SIG-M5 (cell line): Measurements from ENCODE around the gene TMEM244.
"Not testable (repeated sequence)": the region's sequence is repeated elsewhere in the genome, so short reads cannot be mapped to it uniquely, and the experiment has no call there.

Source experiments
- DNase-seq: peaks from one replicate; lab custom pipeline; 2025; lab: John Stamatoyannopoulos, UW

TMEM244 gene, protein sequence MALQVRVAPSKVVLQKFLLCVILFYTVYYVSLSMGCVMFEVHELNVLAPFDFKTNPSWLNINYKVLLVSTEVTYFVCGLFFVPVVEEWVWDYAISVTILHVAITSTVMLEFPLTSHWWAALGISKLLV

GRCh38 chr6:129860908-129861665 is at the start of gene TMEM244:
Gene TMEM244, minus strand, starts transcription at chr6:129861315. Its CDS starts 127 bp downstream, at chr6:129861188.
- no peak for DNase-seq

GRCh38 chr6:129908858-129909257 is 47.7 kb upstream of the TMEM244 start:
- DNase-seq, result no peak

DNA sequence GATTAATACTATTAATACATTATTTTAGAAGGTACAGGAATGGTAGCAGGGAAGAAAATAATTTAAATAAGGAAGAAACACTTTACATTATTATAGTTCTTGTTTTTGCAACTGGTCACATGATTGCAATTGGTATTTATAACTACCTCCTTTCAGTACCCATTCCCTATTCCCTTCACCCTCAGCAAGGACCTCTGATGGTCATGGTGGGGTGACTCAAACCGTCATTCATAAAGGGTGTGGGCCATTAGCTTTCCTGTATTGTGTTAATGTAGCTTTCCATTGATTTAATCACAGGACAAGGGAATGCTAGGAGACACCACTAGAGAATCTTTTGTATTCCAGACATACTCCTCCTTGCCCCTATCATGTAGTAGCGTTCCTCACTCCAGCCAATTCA is 47.2 kb upstream of the TMEM244 start:
- DNase-seq, result no peak

DNA sequence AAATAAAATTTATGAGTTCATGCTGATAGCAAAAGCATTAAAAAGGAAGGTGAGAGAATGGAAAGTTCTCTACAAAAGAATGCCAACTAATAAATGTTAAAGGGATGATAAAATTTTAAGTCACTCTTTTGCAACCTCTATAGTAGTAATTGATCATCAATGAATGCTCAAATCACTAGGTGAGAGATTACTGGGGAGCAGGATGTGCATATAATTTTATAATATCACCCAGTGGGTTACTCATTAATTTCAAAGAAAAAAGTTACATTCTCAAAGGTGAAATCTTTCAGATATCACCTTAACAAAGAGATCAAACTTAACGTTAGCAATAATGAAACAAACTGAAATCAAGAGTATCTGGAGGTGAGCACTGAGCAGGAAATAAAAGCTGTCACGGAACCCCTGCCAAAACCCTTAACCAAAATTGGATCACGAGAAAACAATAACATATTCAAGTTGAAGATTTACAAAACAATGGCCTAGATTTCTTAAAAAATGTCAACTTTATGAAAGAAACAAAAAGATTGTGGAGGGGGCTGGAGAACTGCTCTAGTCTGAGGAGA is 45.5 kb upstream of the TMEM244 start:
- no peak for DNase-seq

DNA sequence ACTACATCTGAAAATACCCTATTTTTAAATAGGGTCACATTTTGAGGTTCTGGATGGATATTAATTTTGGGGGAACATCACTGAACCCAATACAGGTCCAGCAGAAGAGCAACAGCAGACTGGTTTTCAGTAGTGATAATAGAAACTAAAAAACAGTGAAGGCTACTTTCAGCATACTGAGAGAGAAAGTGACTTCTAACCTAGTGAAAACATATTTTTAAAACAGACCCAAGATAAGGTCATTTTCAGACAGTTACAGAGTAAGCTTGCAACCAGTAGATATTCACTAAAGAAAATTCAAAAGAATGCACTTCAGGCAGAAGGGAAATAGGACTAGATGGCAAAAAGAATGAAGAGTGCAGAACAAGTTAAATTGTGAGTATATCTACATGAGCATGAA is 42.0 kb upstream of the TMEM244 start:
- no peak for DNase-seq

DNA sequence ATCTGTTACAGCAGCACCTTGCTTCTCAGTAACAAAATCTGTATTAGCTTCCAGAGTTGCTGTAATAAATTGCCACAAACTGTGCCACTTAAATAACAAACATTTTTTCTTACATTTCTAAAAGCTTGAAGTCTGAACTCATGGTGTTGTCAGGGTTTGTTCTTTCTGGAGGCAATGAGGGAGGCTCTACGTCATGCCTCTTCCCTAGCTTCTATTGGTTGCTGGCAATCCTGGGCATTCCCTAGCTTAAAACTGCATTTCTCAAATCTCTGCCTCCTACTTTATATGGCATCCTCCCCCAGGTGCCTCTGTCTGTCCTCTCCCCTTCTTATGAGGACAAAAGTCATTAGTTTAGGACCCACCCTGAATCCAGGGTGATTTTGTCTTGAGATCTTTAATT is 41.6 kb upstream of the TMEM244 start:
- DNase-seq, result no peak

GRCh38 chr6:129901910-129902309 is 40.8 kb upstream of the TMEM244 start:
- no peak for DNase-seq

DNA sequence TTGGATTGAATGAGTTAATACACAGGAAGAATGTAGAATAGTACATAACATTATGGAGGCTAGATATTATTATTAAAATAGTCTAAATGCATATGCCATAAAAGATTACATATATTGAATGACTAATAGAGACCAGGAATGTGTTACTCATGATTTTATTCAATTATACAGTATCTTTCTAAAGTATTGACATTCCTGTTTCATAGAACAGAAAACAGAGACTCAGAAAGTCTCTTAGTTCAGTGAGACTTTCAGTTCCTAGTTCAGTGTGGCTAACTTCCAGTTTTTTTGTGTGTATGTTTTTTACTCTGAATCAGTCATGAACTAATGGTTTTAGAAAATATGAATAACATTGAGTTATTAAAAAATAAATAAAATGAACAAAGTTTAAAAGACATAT is 34.6 kb upstream of the TMEM244 start:
- DNase-seq, result no peak

DNA sequence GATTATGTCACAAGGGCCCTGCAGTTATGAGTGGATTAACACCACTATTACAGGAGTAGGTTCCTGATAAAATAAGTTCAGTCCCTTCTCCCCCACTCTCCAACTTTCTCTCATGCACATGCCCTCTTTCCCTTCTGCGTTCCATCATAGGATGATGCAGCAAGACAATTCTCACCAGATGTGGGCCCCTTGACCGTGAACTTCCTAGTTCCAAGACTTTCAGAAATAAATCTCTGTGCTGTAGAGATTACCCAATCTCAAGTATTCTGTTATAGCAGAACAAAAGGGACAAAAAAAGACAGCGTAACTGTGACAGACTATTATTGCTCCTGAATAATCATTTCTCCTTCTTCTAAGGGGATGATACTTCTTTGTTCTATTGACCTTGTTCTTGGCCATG is 33.8 kb upstream of the TMEM244 start:
- no peak for DNase-seq

DNA sequence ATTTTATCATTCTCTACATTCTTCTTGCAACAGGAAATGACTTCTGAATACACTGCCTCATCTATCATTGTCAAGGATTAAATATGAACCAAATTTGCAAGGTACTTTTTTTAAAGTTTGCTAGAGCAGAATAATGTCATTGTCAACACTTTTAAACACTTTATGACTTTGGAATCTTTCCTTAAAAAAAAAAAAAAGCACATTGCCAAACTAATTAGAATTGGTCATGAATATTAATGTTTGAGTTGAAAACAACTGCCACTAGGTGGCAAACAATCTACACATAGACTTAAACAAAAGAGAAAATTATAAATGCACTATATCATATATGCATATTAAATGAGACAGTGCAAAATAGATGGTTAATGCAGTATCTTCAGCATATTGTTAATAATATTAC is 32.5 kb upstream of the TMEM244 start:
- DNase-seq, result no peak

DNA sequence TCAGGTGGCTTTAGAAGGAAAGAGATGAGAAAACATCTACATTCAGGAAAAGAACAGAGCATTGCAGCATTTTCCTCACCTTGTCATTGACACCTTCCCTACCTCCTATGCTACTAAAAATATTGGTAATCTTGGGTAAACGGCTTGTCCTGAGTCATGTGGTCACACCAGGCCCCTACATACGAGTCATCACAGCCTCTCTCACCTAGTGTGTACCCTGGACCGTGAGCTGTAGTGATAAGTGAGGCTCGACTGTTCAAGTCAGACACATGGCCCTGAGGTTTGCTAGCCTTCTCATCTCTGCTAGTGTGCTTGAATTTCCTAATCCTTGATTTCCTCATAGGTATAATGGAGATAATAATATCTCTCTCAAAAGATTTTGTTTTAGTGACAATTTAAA is 29.6 kb upstream of the TMEM244 start:
- DNase-seq, result no peak

DNA sequence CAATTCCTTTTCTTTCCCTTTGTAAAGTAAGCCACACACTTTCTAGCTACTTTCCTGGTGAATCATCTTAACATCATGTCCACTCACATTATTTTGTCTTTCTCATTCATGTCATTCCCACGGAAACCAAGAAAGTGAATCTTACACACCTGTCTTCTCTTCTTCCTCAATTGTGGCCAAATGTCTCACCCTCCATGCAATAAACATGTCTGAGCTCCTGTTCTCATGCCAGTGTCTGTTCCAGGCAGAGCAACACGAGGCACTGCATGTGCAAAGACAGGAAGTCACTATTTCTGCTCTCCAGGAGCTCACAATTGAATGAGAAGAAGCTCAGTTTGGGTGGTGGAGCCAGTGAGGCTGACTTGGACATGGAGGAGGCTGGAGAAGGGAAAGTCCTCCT is 29.0 kb upstream of the TMEM244 start:
- DNase-seq, result no peak

DNA sequence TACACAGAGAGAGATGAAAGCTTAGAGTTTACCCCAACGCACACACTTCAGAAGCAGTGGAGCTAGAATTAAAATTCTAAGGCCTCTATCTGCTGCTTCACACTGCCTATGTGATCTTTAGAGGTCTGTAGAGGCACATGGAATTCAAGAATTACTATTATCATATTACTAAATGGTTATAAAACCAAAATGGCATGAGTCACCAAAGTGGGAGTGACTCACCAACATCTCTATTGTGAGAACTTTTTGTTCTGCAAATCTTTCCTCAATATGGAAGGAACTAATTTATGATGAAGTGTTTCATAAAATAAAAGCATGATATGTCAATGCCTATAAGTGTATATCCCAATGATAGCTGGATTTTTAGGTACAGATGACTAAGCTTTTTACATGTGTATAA is 28.5 kb upstream of the TMEM244 start:
- no peak for DNase-seq

DNA sequence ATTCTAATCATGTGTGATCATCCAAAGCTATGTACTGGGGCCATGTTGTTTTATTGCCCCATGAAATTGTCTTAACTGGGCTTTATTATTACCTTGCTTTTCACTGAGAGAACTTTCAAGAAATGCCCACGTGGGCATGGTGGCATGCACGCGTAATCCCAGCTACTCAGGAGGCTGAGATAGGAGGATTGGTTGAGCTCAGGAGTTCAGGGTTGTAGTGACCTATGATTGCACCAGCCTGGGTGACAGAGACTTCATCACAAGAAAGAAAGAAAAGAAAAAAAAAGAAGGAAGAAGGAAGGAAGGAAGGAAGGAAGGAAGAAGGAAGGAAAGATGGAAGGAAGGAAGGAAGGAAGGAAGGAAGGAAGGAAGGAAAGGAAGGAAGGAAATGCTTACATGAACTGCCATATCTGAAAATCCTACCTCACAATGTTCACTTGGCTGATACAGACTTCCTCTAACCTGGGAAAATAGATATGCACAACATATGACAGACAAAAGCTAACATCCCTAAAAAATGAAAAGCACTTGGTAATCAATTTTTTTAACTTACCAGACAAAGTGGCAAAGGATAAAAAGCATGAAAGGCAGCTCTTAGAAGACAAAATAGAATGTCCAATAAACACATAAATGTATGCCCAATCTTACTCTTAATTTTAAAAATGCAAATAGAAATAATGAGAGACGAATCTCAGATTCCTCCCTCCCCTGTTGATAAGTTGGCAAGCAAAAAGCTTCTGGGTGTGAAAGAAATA is 25.5 kb upstream of the TMEM244 start:
- no peak for DNase-seq

DNA sequence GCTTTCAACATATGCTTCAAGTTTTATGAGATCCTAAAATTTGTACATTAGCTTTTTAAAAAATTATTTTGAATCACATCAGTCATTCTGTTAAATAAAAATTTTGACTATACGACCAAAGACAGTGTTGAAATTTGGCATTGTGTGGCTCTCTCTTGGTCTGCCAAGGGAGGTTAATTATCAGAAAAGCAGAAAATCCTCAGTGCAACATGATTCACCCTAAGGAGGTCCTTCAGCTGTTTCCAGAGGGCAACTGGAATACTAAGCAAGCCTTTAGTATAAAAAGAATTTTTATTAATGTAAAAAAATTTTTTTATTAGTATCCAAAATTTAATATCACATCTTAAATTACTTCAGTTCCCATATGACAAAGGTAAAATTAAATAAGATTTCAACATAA is 23.1 kb upstream of the TMEM244 start:
- no peak for DNase-seq

DNA sequence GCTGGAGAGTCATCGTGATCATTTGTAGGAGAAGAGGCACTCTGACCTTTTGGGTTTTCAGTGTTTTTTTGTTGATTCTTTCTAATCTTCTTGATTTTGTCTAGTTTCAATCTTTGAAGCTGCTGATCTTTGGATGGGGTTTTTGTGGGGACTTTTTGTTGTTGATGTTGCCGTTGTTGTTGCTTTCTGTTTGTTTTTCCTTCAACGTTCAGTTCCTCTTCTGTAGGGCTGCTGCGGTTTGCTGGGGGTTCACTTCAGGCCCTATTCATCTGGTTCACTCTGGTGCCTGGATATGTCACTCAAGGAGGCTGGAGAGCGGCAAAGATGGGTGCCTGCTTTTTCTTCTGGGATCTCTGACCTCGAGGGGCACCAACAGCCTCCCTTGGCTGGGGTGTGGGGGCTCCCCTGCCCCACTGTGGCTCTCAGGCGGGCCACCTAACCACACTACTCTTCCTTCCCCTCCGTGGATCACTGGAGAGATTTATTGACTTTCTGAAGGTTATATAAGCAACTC is 21.5 kb upstream of the TMEM244 start:
- DNase-seq, result no peak

DNA sequence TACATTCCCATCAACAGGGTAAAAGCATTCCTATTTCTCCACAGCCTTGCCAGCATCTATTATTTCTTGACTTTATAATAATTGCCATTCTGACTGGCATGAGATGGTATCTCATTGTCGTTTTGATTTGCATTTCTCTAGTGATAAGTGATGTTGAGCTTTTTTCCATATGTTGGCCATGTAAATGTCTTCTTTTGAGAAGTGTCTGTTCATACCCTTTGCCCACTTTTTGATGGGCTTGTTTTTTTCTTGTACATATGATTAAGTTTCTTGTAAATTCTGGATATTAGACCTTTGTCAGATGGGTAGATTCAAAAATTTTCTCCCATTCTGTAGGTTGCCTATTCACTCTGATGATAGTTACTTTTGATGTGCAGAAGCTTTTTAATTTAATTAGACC is 16.8 kb upstream of the TMEM244 start:
- DNase-seq, result not testable (repeated sequence)

- DNase-seq, result no peak
Measured at GRCh38 chr6:129875610-129876520, 14.8 kb upstream of the TMEM244 start.

DNA sequence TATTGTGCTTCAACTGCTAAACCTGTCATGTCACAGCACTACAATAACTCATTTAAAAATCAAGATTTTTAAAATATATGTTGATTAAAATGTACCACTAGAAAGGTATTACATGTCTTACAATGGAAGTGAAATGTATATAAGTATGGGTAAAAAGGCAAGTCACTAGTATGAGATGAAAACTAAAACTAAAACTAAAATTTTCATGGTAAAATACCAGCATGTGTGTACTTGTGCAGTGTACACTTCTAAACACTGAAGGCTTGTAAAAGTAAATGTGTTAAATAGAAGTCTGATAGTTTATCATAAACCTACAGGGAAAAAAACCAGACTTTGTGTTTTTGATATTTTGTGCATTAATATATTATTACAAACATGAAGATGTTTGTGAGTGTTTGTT is 13.7 kb upstream of the TMEM244 start:
- no peak for DNase-seq

DNA sequence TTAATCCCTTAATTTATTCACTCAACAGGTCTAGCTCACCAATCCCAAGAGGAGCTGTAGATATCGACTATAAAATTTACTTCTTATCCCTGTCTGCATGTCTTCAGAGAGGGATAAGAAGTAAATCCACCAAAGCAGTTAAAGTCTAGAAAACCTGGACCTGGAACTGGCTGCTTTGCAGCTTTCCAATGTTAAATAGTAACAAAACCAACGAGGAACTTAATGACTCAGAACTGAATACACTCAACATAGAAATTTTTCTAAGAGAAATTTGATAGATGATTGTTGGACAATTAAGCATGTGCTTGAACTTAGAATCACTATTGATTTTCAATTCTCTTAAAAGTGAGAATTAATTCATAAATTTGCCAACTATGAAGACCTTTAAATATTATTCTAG is 11.5 kb upstream of the TMEM244 start:
- DNase-seq, result no peak

- DNase-seq, result no peak
Measured at GRCh38 chr6:129871221-129871620, 10.1 kb upstream of the TMEM244 start.

DNA sequence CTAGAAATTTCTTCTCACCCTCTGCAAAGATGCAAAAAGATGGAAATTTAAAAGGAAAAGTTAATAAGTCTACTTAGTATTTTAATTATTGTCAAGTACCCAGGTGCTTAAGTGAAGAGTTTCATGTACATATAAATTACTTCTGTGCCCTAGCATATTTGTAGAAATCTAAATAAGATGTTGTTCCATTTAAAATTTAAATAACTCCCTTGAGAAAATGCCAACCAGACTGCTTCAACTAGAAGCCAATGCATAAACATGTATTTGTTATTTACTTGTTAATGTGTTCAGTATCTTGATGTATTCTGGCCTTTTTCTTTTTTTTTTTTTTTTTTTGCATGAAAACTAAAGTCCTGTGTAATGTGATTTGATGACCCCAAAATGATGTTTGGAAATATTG is 6.3 kb upstream of the TMEM244 start:
- DNase-seq, result no peak
